ENCODE results near the gene MRPL53. TPM values are rescaled to one million over a fixed set of nuclear protein-coding genes. Genes with fewer than 3 reads are reported as not detected.

Gene MRPL53
- total and polyA plus RNA-seq, 2 of the 13 experiments (the other 11 are each of a cell fraction or from before 2014, with no cell fraction given) = 34.3 to 51.9 TPM

GRCh38 chr2:74496997-74497776 is 24.7 kb upstream of the MRPL53 start (continued):
- TF ChIP-seq ETV5 (CRISPR knock-in tag; IDR thresholded peaks at IDR 0.05; ENCODE audit: borderline replicate concordance) = peak; percentile 53; the same call in 1 of the 2 replicates
- TF ChIP-seq ZGPAT (CRISPR knock-in tag; IDR thresholded peaks at IDR 0.05) = 0 out of 2 replicates have a peak, but pooled peaks have one; percentile 28
- TF ChIP-seq ZNF770 (CRISPR knock-in tag; IDR thresholded peaks at IDR 0.05) = peak; percentile 67; the same call in 1 of the 2 replicates
- TF ChIP-seq RFX5 (IDR thresholded peaks at IDR 0.05; ENCODE audit: low read depth, low read length) = no peak

- Histone ChIP-seq H3K9ac (ENCODE audit: insufficient read depth, low read depth, low read length) (no peak overlapping the region), H3K4me2 (ENCODE audit: low read depth, low read length) (no peak overlapping the region), H3K36me3 (replicated peaks in 1 of 2; ENCODE audit: control insufficient read depth in 1 of 2, insufficient read depth in 2 of 2, low read length in 2 of 2) (peaks cover 26 to 39% of the 10 kb centered on the region in 2 experiments), H4K20me1 (ENCODE audit: insufficient read depth, low read length) (no peaks in the 10 kb centered on the region), H3K4me3 (replicated peaks in 1 of 3; ENCODE audit: insufficient read depth in 1 of 3, low read depth in 2 of 3, low read length in 3 of 3) (no peak overlapping the region), H3K79me2 (ENCODE audit: insufficient read depth, low read length) (peaks cover 3% of the 10 kb centered on the region), H2AFZ (ENCODE audit: low read length) (no peak overlapping the region), H3K27ac (ENCODE audit: extremely low read length, insufficient read depth, low read length) (peak overlapping the region; percentile 70), H3K9me3 (ENCODE audit: low read length) (no peaks in the 10 kb centered on the region), H3K4me1 (ENCODE audit: insufficient read depth, low read length) (peaks cover 67% of the 10 kb centered on the region), H3K27me3 (ENCODE audit: control insufficient read depth in 1 of 2, insufficient read depth in 2 of 2, low read length in 2 of 2) (no peaks in the 10 kb centered on the region)
- DNase-seq (ENCODE audit: low spot score) (no peak), ATAC-seq (no peak), FAIRE-seq (no peak)
- in situ Hi-C loops (cut with HindIII; ENCODE audit: extremely low pct_ligation_motif_present, low pct_unique_long_range_greater_than_20kb) (no loop called here), intact Hi-C loops (cut with micrococcal nuclease; ENCODE audit: unreplicated experiment) (loop anchor here (10.0 kb wide), 1 partner anchor 1801 kb away; no protein-coding TSS in a partner anchor)
- 96% methylated on average over 1 of the region's 1 CpG for WGBS (ENCODE audit: low lambda C conversion rate)
- POLR2A ChIA-PET = interaction anchor here (0.9 to 16.5 kb wide), 4 partner anchors 11 to 37 kb away, joined by 3 to 795 read pairs (median 42); partner anchors contain the start of genes CCDC142, DQX1, MRPL53 and PCGF1
- CTCF ChIA-PET (ENCODE audit: low intra/inter-chr PET ratio, low total read pairs) = no interaction called here
- no TSS peak for BruUV-seq (replicated peaks)
- TF ChIP-seq SIX4 (CRISPR knock-in tag; IDR thresholded peaks at IDR 0.05) = no peak
- peak; percentile 2 for TF ChIP-seq RBM22 (optimal IDR thresholded peaks at IDR 0.05; ENCODE audit: low read length)
- TF ChIP-seq ZNF570 (CRISPR knock-in tag; IDR thresholded peaks at IDR 0.05; ENCODE audit: borderline replicate concordance) = no peak
- TF ChIP-seq ZBTB44 (CRISPR knock-in tag; IDR thresholded peaks at IDR 0.05) = no peak
- no peak for TF ChIP-seq ZNF350 (CRISPR knock-in tag; IDR thresholded peaks at IDR 0.05; ENCODE audit: borderline replicate concordance, low read depth)
- TF ChIP-seq HOXA9 (CRISPR knock-in tag; IDR thresholded peaks at IDR 0.05; ENCODE audit: borderline replicate concordance) = no peak
- no peak for TF ChIP-seq ZNF616 (CRISPR knock-in tag; IDR thresholded peaks at IDR 0.05; ENCODE audit: low read depth)
- TF ChIP-seq ZNF44 (CRISPR knock-in tag; IDR thresholded peaks at IDR 0.05) = no peak
- TF ChIP-seq MXD1 (CRISPR knock-in tag; IDR thresholded peaks at IDR 0.05) = no peak
- TF ChIP-seq RFXAP (CRISPR knock-in tag; IDR thresholded peaks at IDR 0.05; ENCODE audit: borderline replicate concordance) = no peak
- TF ChIP-seq GLI4 (CRISPR knock-in tag; IDR thresholded peaks at IDR 0.05; ENCODE audit: borderline replicate concordance) = no peak
Measured at GRCh38 chr2:74495440-74495839, 23.0 kb upstream of the MRPL53 start.

Measured in HepG2 (cell line).